Measurements from ENCODE around the gene ENPEP.
A peak's percentile ranks its signal among the peaks of the same experiment; 100 is the strongest.
"Not testable (repeated sequence)": the region's sequence is repeated elsewhere in the genome, so short reads cannot be mapped to it uniquely, and the experiment has no call there.

ENPEP gene

GRCh38 chr4:110475881-110476818, at the start of gene ENPEP:
ENPEP (plus strand) TSS chr4:110476155; CDS start chr4:110476415, 260 bp downstream.
- no peak for FAIRE-seq

GRCh38 chr4:110431805-110432204, 44.1 kb upstream of the ENPEP start:
- not testable (repeated sequence) for DNase-seq (ENCODE audit: extremely low spot score, insufficient read length, low read depth); FAIRE-seq

More at GRCh38 chr4:110475881-110476818, at the start of gene ENPEP:
- no peak for DNase-seq (ENCODE audit: extremely low spot score, insufficient read length, low read depth)

- DNase-seq (ENCODE audit: extremely low spot score, insufficient read length, low read depth); FAIRE-seq: not testable (repeated sequence)
Observed at GRCh38 chr4:110437292-110437691, 38.7 kb upstream of the ENPEP start.

GRCh38 chr4:110439209-110439608, 36.7 kb upstream of the ENPEP start:
- not testable (repeated sequence) for DNase-seq (ENCODE audit: extremely low spot score, insufficient read length, low read depth); FAIRE-seq

- FAIRE-seq (no peak), DNase-seq (ENCODE audit: extremely low spot score, insufficient read length, low read depth) (no peak)
Observed at GRCh38 chr4:110442309-110442708, 33.6 kb upstream of the ENPEP start.

- DNase-seq (ENCODE audit: extremely low spot score, insufficient read length, low read depth) (no peak), FAIRE-seq (no peak)
Observed at GRCh38 chr4:110442788-110443187, 33.2 kb upstream of the ENPEP start.

- DNase-seq (ENCODE audit: extremely low spot score, insufficient read length, low read depth) = no peak
- no peak for FAIRE-seq
Observed at GRCh38 chr4:110449947-110450346, 26.0 kb upstream of the ENPEP start.

- FAIRE-seq = no peak
Observed at GRCh38 chr4:110452546-110452945, 23.4 kb upstream of the ENPEP start.

GRCh38 chr4:110454441-110454840, 21.5 kb upstream of the ENPEP start:
- no peak for DNase-seq (ENCODE audit: extremely low spot score, insufficient read length, low read depth)
- no peak for FAIRE-seq

More at GRCh38 chr4:110452546-110452945, 23.4 kb upstream of the ENPEP start:
- no peak for DNase-seq (ENCODE audit: extremely low spot score, insufficient read length, low read depth)

GRCh38 chr4:110458494-110459266, 17.3 kb upstream of the ENPEP start:
- DNase-seq (ENCODE audit: extremely low spot score, insufficient read length, low read depth) (no peak), FAIRE-seq (no peak)

- DNase-seq (ENCODE audit: extremely low spot score, insufficient read length, low read depth) (no peak), FAIRE-seq (no peak)
Observed at GRCh38 chr4:110460074-110460746, 15.7 kb upstream of the ENPEP start.

GRCh38 chr4:110467400-110467799, 8.6 kb upstream of the ENPEP start:
- DNase-seq (ENCODE audit: extremely low spot score, insufficient read length, low read depth) (no peak), FAIRE-seq (peak; percentile 48)

GRCh38 chr4:110472583-110473329, 3.2 kb upstream of the ENPEP start:
- DNase-seq (ENCODE audit: extremely low spot score, insufficient read length, low read depth) (no peak), FAIRE-seq (no peak)

GRCh38 chr4:110474481-110474880, 1.5 kb upstream of the ENPEP start:
- FAIRE-seq (no peak), DNase-seq (ENCODE audit: extremely low spot score, insufficient read length, low read depth) (no peak)

- DNase-seq (ENCODE audit: extremely low spot score, insufficient read length, low read depth); FAIRE-seq: not testable (repeated sequence)
Observed at GRCh38 chr4:110475080-110475479, 875 bp upstream of the ENPEP start.

GRCh38 chr4:110477836-110478235, 1.9 kb downstream of the ENPEP start:
- FAIRE-seq = no peak

GRCh38 chr4:110480031-110480549, 4.1 kb downstream of the ENPEP start:
- no peak for FAIRE-seq

More at GRCh38 chr4:110477836-110478235, 1.9 kb downstream of the ENPEP start:
- DNase-seq (ENCODE audit: extremely low spot score, insufficient read length, low read depth) = no peak

GRCh38 chr4:110480746-110481271, 4.9 kb downstream of the ENPEP start:
- FAIRE-seq (no peak), DNase-seq (ENCODE audit: extremely low spot score, insufficient read length, low read depth) (no peak)

More at GRCh38 chr4:110480031-110480549, 4.1 kb downstream of the ENPEP start:
- no peak for DNase-seq (ENCODE audit: extremely low spot score, insufficient read length, low read depth)

GRCh38 chr4:110483516-110483915, 7.6 kb downstream of the ENPEP start:
- peak; percentile 67 for FAIRE-seq
- no peak for DNase-seq (ENCODE audit: extremely low spot score, insufficient read length, low read depth)
